OCI-LY3 (cell line): Measurements from ENCODE around the gene MYL6.

Experiments used
- H2AFZ ChIP-seq: fragments of 200-600, 300-600 bp; shearing (Covaris generic); 2 replicates; pipeline ENCODE4 v1.6.0; 2014; ENCODE audit warnings: antibody characterized with exemption, low read depth, low read length
- H3K27ac ChIP-seq: fragments of 200-600, 300-600 bp; sonication (generic); 2 replicates; pipeline ENCODE4 v1.5.1; 2014; ENCODE audit warnings: mild to moderate bottlenecking, low read length, moderate library complexity, mixed read lengths
- H3K27me3 ChIP-seq: fragments of 200-600, 300-600 bp; sonication (generic); 2 replicates; pipeline ENCODE4 v1.6.1; 2014; ENCODE audit warnings: low read depth, low read length, mixed read lengths
- H3K36me3 ChIP-seq: fragments of 200-600, 300-600 bp; sonication (generic); replicated peaks from 2 replicates; pipeline ENCODE3; 2014; ENCODE audit warnings: low read depth, low read length, mixed read lengths
- H3K4me1 ChIP-seq: fragments of 300-600, 200-600 bp; sonication (generic); 2 replicates; pipeline ENCODE4 v1.6.1; 2014; ENCODE audit warnings: low read length, mixed read lengths
- H3K4me2 ChIP-seq: fragments of 200-600, 300-600 bp; sonication (generic); 2 replicates; pipeline ENCODE4 v1.6.1; 2014; ENCODE audit warnings: low read length, mixed read lengths
- H3K4me3 ChIP-seq: fragments of 300-600, 200-600 bp; sonication (generic); 2 replicates; pipeline ENCODE4 v1.5.1; 2014; ENCODE audit warnings: antibody characterized with exemption, mild to moderate bottlenecking, low read length, moderate library complexity
- H3K79me2 ChIP-seq: fragments of 300-600, 200-600 bp; shearing (Covaris generic); 2 replicates; pipeline ENCODE4 v1.6.1; 2014; ENCODE audit warnings: mild to moderate bottlenecking, low read length, mixed read lengths
- H3K9ac ChIP-seq: fragments of 300-600, 200-600 bp; shearing (Covaris generic); 2 replicates; pipeline ENCODE4 v1.6.0; 2014; ENCODE audit warnings: mild to moderate bottlenecking, low read length, moderate library complexity
- H3K9me3 ChIP-seq: fragments of 200-600, 300-600 bp; shearing (Covaris generic); 2 replicates; pipeline ENCODE4 v1.6.1; 2014; ENCODE audit warnings: low read length, mixed read lengths; ENCODE audit not compliant: insufficient read depth
- H4K20me1 ChIP-seq: fragments of 200-600, 300-600 bp; sonication (generic); 2 replicates; pipeline ENCODE4 v1.6.1; 2016; ENCODE audit warnings: low read length, mixed read lengths; ENCODE audit not compliant: insufficient read depth
- EZH2phosphoT487 ChIP-seq: fragments of 200-600 bp; shearing (Covaris generic); IDR thresholded peaks from 2 replicates; pipeline ENCODE4 v1.6.1; 2018; ENCODE audit warnings: antibody characterized with exemption, mixed run types, low read depth
- TF ChIP-seq, protein P1 (sequence below): fragments of 200-600, 300-600 bp; sonication (generic); IDR thresholded peaks from 2 replicates; pipeline ENCODE4 v1.5.1; 2014; ENCODE audit warnings: antibody characterized with exemption, low read length, low read depth

MYL6 gene

DNA sequence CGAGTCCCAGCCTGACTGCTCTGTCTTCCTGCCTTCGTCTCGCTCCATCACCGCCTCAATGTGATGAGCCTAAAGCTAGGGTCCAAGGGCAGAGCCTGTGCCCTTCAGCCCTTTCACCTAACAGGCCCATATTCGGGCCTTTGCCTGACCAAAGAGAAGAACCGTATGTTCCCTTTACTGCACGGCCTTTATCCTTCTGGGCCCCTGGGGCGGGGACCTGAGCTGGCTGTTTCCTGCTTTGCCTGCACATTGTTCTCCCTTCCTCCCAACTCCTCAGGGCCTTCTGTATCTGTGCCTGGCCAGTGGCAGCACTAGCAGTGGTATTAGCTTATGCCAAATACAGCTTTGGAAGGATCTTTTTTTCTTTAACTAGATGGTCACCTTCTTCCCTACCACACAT, 14.3 kb upstream of the MYL6 start:
- no peaks in the 10 kb centered on the region for H3K4me1 ChIP-seq
- no peaks in the 10 kb centered on the region for H4K20me1 ChIP-seq
- H3K27me3 ChIP-seq: no peaks in the 10 kb centered on the region
- H2AFZ ChIP-seq: no peak overlapping the region
- TF ChIP-seq, protein P1, sequence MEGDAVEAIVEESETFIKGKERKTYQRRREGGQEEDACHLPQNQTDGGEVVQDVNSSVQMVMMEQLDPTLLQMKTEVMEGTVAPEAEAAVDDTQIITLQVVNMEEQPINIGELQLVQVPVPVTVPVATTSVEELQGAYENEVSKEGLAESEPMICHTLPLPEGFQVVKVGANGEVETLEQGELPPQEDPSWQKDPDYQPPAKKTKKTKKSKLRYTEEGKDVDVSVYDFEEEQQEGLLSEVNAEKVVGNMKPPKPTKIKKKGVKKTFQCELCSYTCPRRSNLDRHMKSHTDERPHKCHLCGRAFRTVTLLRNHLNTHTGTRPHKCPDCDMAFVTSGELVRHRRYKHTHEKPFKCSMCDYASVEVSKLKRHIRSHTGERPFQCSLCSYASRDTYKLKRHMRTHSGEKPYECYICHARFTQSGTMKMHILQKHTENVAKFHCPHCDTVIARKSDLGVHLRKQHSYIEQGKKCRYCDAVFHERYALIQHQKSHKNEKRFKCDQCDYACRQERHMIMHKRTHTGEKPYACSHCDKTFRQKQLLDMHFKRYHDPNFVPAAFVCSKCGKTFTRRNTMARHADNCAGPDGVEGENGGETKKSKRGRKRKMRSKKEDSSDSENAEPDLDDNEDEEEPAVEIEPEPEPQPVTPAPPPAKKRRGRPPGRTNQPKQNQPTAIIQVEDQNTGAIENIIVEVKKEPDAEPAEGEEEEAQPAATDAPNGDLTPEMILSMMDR: no peak
- no peak for TF ChIP-seq EZH2phosphoT487
- H3K79me2 ChIP-seq: no peaks in the 10 kb centered on the region
- H3K4me3 ChIP-seq: no peak overlapping the region
- H3K9me3 ChIP-seq: no peaks in the 10 kb centered on the region
- H3K36me3 ChIP-seq: peaks cover 45% of the 10 kb centered on the region
- H3K4me2 ChIP-seq: no peak overlapping the region
- H3K27ac ChIP-seq: no peak overlapping the region
- no peak overlapping the region for H3K9ac ChIP-seq

DNA sequence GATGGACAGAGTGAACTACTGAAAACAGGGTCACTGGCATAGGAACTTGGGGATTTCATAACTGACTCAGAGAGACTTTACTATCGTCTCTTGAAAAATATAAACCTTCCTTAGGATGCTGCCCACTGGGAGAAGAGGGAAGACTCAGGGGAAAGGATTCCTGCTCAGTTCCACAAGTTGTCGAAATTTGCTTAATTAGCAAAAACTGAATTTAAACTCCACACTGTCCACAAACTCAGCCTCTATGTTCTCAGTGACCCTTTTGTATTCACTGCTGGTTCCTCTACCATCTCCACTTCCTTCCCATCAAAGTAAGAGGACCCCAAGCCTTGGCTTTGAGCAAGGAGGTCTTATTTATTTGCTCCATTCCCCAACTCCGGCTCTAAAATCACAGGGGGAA, 12.9 kb upstream of the MYL6 start:
- H3K9me3 ChIP-seq: no peaks in the 10 kb centered on the region
- H3K4me3 ChIP-seq: no peak overlapping the region
- TF ChIP-seq, protein P1: no peak
- TF ChIP-seq EZH2phosphoT487: no peak
- no peak overlapping the region for H3K9ac ChIP-seq
- peaks cover 41% of the 10 kb centered on the region for H3K36me3 ChIP-seq
- no peak overlapping the region for H3K27ac ChIP-seq
- no peaks in the 10 kb centered on the region for H3K4me1 ChIP-seq
- no peak overlapping the region for H3K4me2 ChIP-seq
- H4K20me1 ChIP-seq: no peaks in the 10 kb centered on the region
- no peaks in the 10 kb centered on the region for H3K27me3 ChIP-seq
- H2AFZ ChIP-seq: no peak overlapping the region
- H3K79me2 ChIP-seq: no peaks in the 10 kb centered on the region

- Histone ChIP-seq H3K27ac (no peak overlapping the region), H3K79me2 (peaks cover 4% of the 10 kb centered on the region; the same call in 1 of the 2 replicates), H3K27me3 (no peaks in the 10 kb centered on the region), H4K20me1 (no peaks in the 10 kb centered on the region), H3K9ac (no peak overlapping the region), H3K9me3 (no peaks in the 10 kb centered on the region), H3K4me2 (no peak overlapping the region), H3K4me1 (peaks cover 3% of the 10 kb centered on the region; the same call in 1 of the 2 replicates), H3K36me3 (peaks cover 33% of the 10 kb centered on the region), H3K4me3 (no peak overlapping the region), H2AFZ (no peak overlapping the region)
- TF ChIP-seq EZH2phosphoT487: no peak
- TF ChIP-seq, protein P1: no peak
Observed at GRCh38 chr12:56146492-56147460, 11.4 kb upstream of the MYL6 start.

- H3K9ac ChIP-seq: no peak overlapping the region
- TF ChIP-seq, protein P1: no peak
- no peak for TF ChIP-seq EZH2phosphoT487
- H3K4me1 ChIP-seq: peaks cover 11% of the 10 kb centered on the region
- peaks cover 8% of the 10 kb centered on the region; the same call in 1 of the 2 replicates for H3K79me2 ChIP-seq
- no peak overlapping the region for H3K27ac ChIP-seq
- no peak overlapping the region for H2AFZ ChIP-seq
- no peak overlapping the region for H3K4me3 ChIP-seq
- H3K9me3 ChIP-seq: no peaks in the 10 kb centered on the region
- no peak overlapping the region for H3K4me2 ChIP-seq
- H4K20me1 ChIP-seq: no peaks in the 10 kb centered on the region
- no peaks in the 10 kb centered on the region for H3K27me3 ChIP-seq
- no peaks in the 10 kb centered on the region for H3K36me3 ChIP-seq
Observed at GRCh38 chr12:56150563-56150962, 7.6 kb upstream of the MYL6 start.
